Measurements from ENCODE around the gene MDFI. TPM values are rescaled to one million over a fixed set of nuclear protein-coding genes. Genes with fewer than 3 reads are reported as not detected.

The MDFI gene
- 0.56 to 0.85 TPM (median 0.67 TPM) in 5 replicates for total RNA-seq (2022; extraction: Qiagen RNA extraction)

DNA sequence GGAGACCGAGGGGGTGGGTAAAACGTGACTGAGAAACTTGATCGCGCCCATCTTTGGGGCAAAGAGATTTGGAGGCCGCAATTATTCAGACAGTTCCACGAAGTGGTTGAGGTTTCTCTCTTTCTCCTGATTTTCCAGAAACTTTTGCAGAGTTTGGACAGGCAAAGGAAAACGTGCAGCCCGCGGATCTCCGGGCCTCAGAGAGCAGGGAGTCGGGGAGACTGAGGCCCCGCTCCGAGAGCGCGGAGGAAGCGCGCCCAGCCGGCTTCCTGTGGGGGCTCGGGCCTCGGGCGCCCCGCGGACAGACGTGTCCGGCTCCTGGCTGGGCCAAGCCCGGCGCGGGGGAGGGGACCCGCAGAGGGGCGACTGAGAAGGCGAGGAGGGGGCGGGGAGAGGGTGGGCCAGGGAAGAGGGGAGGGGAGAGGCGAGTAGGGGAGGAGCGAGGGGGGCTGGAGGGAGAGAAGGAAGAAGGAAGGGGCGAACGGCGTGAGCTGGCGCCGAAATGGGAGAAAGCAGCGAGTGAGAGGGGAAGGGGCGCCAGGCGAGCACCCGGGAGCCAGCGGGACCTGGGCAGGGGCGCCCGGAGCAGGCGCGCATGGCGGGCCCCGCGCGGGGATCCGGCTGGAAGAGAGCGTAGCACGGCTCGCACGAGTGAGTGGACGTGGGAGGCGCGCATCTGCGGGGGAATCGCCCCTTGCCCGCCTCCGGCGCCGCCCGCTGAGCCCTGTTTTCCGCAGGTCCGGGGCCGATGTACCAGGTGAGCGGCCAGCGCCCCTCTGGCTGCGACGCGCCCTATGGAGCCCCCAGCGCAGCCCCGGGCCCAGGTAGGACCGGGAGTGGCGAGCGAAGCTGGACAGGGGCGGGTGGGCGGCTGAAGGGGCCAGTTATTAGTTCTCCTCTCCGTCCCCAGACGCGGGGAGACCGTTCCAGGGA lies at the start of gene MDFI:
Gene MDFI, plus strand, starts transcription at position 467 of the 933 bp plus-strand sequence. Its CDS starts 282 bp downstream, at position 749.

Other genes with a start within 250 kb of the MDFI start
- gene FOXP4, start 92.1 kb upstream of the MDFI start, total RNA-seq (2022; extraction: Qiagen RNA extraction) = 20.2 to 26.3 TPM (median 23.8 TPM) in 5 replicates
- gene TFEB, start 97.1 kb downstream of the MDFI start, total RNA-seq (2022; extraction: Qiagen RNA extraction) = 8.0 to 9.8 TPM (median 8.4 TPM) in 5 replicates
- 0.08 to 0.14 TPM (median 0.12 TPM) in 3 of 5 replicates, not detected in the others for gene PGC, start 108.9 kb downstream of the MDFI start, total RNA-seq (2022; extraction: Qiagen RNA extraction)
- 2.0 to 2.8 TPM (median 2.2 TPM) in 5 replicates for gene FRS3, start 141.4 kb downstream of the MDFI start, total RNA-seq (2022; extraction: Qiagen RNA extraction)
- 0.70 to 1.2 TPM (median 0.92 TPM) in 5 replicates for gene PRICKLE4, start 142.3 kb downstream of the MDFI start, total RNA-seq (2022; extraction: Qiagen RNA extraction)
- gene TOMM6, start 149.2 kb downstream of the MDFI start, total RNA-seq (2022; extraction: Qiagen RNA extraction) = 281 to 324 TPM (median 298 TPM) in 5 replicates

All from A549 treated with Hydrocortisone at 1 μM for 4 hours (cell line).